AG10803 (cell line): Measurements from ENCODE around the gene NIN.
A peak's percentile ranks its signal among the peaks of the same experiment; 100 is the strongest.

Source experiments
- DNase-seq: peaks from one replicate; pipeline ENCODE4 v3.0.0; 2010; ENCODE audit warnings: low read depth
- H3K4me3 ChIP-seq: 2 replicates; pipeline ENCODE4 v1.5.1; 2011; ENCODE audit warnings: mild to moderate bottlenecking, low read length, control low read depth
- TF ChIP-seq, protein P1 (sequence below): conservative IDR thresholded peaks from 2 replicates; pipeline ENCODE4 v1.5.1; 2011; ENCODE audit warnings: mild to moderate bottlenecking, low read length, control low read depth, inconsistent platforms

NIN gene

DNA sequence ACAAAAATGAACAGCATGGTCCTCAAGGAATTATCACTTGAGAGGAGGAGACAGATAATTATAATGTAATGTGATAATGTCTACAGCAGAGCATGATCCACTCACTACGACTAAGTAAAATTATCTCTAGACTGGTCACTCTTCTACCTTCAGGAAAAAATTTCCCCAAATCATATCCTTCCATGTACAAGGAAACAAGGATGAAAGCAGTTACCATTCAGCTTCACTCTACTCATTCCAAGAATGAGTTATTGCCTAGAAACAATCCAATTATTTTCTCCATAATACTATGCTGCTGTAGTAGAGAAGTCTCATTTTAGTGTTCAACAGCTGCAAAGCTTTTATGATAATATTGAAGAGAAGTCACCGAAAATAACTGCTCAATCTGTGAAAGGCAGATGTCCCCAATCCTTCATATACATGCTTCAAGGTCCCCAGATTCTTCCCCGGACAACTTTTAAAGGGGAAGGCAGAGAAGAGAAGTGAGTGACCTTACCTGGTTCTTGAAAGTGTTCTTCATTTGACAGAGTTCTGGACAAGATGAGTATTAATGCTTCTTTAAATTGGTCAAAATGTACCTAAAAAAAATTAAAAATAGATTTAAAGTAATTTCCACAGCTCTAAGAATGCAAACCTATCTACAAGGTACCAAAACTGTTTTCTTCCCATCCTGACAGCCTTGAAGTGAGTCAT, 24.6 kb downstream of the NIN start:
- TF ChIP-seq, protein P1, sequence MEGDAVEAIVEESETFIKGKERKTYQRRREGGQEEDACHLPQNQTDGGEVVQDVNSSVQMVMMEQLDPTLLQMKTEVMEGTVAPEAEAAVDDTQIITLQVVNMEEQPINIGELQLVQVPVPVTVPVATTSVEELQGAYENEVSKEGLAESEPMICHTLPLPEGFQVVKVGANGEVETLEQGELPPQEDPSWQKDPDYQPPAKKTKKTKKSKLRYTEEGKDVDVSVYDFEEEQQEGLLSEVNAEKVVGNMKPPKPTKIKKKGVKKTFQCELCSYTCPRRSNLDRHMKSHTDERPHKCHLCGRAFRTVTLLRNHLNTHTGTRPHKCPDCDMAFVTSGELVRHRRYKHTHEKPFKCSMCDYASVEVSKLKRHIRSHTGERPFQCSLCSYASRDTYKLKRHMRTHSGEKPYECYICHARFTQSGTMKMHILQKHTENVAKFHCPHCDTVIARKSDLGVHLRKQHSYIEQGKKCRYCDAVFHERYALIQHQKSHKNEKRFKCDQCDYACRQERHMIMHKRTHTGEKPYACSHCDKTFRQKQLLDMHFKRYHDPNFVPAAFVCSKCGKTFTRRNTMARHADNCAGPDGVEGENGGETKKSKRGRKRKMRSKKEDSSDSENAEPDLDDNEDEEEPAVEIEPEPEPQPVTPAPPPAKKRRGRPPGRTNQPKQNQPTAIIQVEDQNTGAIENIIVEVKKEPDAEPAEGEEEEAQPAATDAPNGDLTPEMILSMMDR: no peak
- peak; percentile 36 for DNase-seq
- no peak overlapping the region for H3K4me3 ChIP-seq

- no peak for DNase-seq
- H3K4me3 ChIP-seq: no peak overlapping the region
- TF ChIP-seq, protein P1: no peak
Observed at GRCh38 chr14:50805396-50805795, 25.6 kb downstream of the NIN start.

GRCh38 chr14:50804181-50804721, 26.7 kb downstream of the NIN start:
- H3K4me3 ChIP-seq: peak overlapping the region; percentile 20
- TF ChIP-seq, protein P1: no peak
- peak; percentile 85 for DNase-seq

DNA sequence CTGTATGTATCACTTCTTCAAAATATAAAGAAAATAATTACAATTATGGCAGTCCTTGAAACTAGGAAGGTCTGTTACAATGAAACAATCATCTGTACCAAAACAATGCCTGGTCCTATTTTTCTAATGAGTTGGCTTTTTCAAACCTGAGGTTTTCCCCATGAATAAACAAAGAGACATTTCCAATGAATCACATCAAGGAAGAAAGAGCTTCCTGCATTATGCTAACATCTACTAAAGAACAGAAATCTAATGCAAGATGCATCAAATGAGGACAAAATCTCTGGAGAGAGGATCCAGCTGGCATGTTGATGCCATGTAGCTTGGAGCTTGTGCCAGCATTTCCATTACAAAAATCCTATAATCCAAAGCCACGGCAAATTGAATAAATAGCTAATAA, 29.3 kb downstream of the NIN start:
- TF ChIP-seq, protein P1: no peak
- peak; percentile 43 for DNase-seq
- H3K4me3 ChIP-seq: no peak overlapping the region

- DNase-seq: no peak
- H3K4me3 ChIP-seq: no peak overlapping the region
- TF ChIP-seq, protein P1: no peak
Observed at GRCh38 chr14:50800032-50800431, 30.9 kb downstream of the NIN start.

- no peak for DNase-seq
- no peak overlapping the region for H3K4me3 ChIP-seq
- TF ChIP-seq, protein P1: no peak
Observed at GRCh38 chr14:50798048-50798421, 32.9 kb downstream of the NIN start.
